Stimulated activated naive CD8-positive, alpha-beta T cell treated with anti-CD3 and anti-CD28 coated beads, Interleukin-15, Interleukin-2, amounts not matched to agents 100 U/mL and 50 U/mL, for 24 hours (primary cell): ENCODE data around the gene BFAR.
A peak's percentile ranks its signal among the peaks of the same experiment; 100 is the strongest.
"Not testable (repeated sequence)": the region's sequence is repeated elsewhere in the genome, so short reads cannot be mapped to it uniquely, and the experiment has no call there.

Experiments used
- ATAC-seq: fragments of 150-1000 bp; cut with Tn5 transposase; one replicate; pipeline ENCODE4 v1.10.0; 2021
- DNase-seq: peaks from one replicate; pipeline ENCODE4 v3.0.0; 2021

BFAR gene

GRCh38 chr16:14636179-14636950 is 3.6 kb downstream of the BFAR start:
- not testable (repeated sequence) for ATAC-seq, DNase-seq

- not testable (repeated sequence) for ATAC-seq, DNase-seq
These were observed 4.1 kb downstream of the BFAR start for GRCh38 chr16:14636951-14637240.

- DNase-seq, result no peak
- ATAC-seq, result no peak
These were observed 7.8 kb downstream of the BFAR start for GRCh38 chr16:14640538-14640937.

GRCh38 chr16:14641206-14641605 is 8.5 kb downstream of the BFAR start:
- no peak for ATAC-seq
- DNase-seq, result no peak

GRCh38 chr16:14641926-14642325 is 9.2 kb downstream of the BFAR start:
- ATAC-seq (peak; percentile 55), DNase-seq (peak; percentile 11)

- no peak for DNase-seq
- ATAC-seq, result no peak
These were observed 17.1 kb downstream of the BFAR start for GRCh38 chr16:14649816-14650215.

GRCh38 chr16:14650629-14651028 is 17.9 kb downstream of the BFAR start:
- DNase-seq, result no peak
- no peak for ATAC-seq

- DNase-seq, result no peak
These were observed 20.0 kb downstream of the BFAR start for GRCh38 chr16:14652726-14653125.

GRCh38 chr16:14658063-14658462 is 25.3 kb downstream of the BFAR start:
- DNase-seq (no peak), ATAC-seq (peak; percentile 52)

More at GRCh38 chr16:14652726-14653125, 20.0 kb downstream of the BFAR start:
- ATAC-seq, result no peak

- DNase-seq (no peak), ATAC-seq (no peak)
These were observed 34.9 kb downstream of the BFAR start for GRCh38 chr16:14667347-14668266.

- DNase-seq (no peak), ATAC-seq (no peak)
These were observed 35.9 kb downstream of the BFAR start for GRCh38 chr16:14668556-14669223.

- DNase-seq, result no peak
- ATAC-seq, result no peak
These were observed 37.0 kb downstream of the BFAR start for GRCh38 chr16:14669776-14670175.

GRCh38 chr16:14672403-14672971 is 39.7 kb downstream of the BFAR start:
- DNase-seq (no peak), ATAC-seq (peak; percentile 28)

- ATAC-seq (no peak), DNase-seq (no peak)
These were observed 43.9 kb downstream of the BFAR start for GRCh38 chr16:14676633-14677032.

- DNase-seq (no peak), ATAC-seq (no peak)
These were observed 44.9 kb downstream of the BFAR start for GRCh38 chr16:14677627-14678026.

- ATAC-seq (no peak), DNase-seq (no peak)
These were observed 46.2 kb downstream of the BFAR start for GRCh38 chr16:14678748-14679497.

- ATAC-seq, DNase-seq: not testable (repeated sequence)
These were observed 47.6 kb downstream of the BFAR start for GRCh38 chr16:14680396-14680795.

GRCh38 chr16:14681115-14681514 is 48.4 kb downstream of the BFAR start:
- ATAC-seq (no peak), DNase-seq (no peak)

GRCh38 chr16:14682121-14682520 is 49.4 kb downstream of the BFAR start:
- ATAC-seq (no peak), DNase-seq (no peak)

- ATAC-seq, DNase-seq: not testable (repeated sequence)
These were observed 53.4 kb downstream of the BFAR start for GRCh38 chr16:14685870-14686793.
